AG09309 (cell line): ENCODE results near the gene UBE2QL1.

Experiments
- DNase-seq: peaks from one replicate; pipeline ENCODE4 v3.0.0-alpha.2; 2010; ENCODE audit warnings: low read depth
- H3K4me3 ChIP-seq: 2 replicates; pipeline ENCODE4 v1.5.1; 2011; ENCODE audit warnings: mild to moderate bottlenecking, low read depth, low read length, moderate library complexity; ENCODE audit not compliant: control insufficient read depth
- CTCF ChIP-seq: IDR thresholded peaks from 2 replicates; pipeline ENCODE4 v1.5.1; 2011; ENCODE audit warnings: mild to moderate bottlenecking, low read depth, low read length, inconsistent platforms; ENCODE audit not compliant: insufficient read depth, control insufficient read depth; ENCODE audit errors: missing control alignments

UBE2QL1 gene, protein sequence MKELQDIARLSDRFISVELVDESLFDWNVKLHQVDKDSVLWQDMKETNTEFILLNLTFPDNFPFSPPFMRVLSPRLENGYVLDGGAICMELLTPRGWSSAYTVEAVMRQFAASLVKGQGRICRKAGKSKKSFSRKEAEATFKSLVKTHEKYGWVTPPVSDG

GRCh38 chr5:6448622-6449464 lies at the start of gene UBE2QL1:
Gene UBE2QL1 (plus strand): TSS chr5:6448859. CDS start chr5:6448894, 35 bp downstream.
- TF ChIP-seq CTCF: no peak
- no peak for DNase-seq
- no peak within 1 kb of the TSS for H3K4me3 ChIP-seq

DNA sequence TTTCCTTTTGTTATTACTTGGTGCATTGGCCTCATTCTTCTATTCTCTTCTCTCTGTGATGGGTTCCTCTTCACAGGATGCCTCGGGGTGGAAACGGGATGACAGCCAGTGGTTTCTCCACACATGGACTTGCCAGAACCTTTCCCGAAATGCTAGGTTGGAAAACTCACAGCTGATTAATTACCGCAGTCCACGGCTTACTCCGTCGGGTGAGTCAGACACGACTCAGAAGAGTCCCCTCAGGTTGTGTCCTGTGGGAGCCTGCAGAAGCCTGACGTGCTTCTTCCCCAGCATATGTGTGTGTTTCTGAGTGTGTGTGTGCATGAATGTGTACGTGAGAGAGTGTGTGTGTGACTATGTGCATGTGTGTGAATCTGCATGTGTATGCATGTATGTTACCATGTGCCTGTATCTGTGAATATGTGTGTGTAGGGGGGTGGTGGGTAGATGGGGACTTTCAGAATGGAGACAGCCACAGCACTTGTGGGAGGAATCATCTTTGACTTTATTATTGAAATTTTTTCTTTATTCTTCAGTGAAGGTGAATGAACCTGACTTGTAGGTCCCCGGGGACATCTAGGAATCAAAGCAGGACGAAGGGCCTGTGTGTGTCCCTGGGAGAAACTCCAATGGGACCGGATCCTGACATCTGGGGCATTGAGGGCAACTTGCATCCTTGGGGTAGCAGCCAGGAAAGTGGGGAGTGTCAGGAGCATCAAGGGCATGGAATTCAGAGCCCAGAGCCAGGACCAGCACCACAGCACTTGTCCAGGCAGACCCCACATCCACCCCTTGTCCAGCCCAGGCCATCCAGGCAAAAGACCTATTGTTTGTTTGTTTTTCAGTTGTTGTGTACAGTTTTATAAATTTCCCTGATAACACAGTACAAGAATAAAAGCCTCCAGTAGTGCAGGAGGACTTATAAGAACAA lies 48.4 kb upstream of the UBE2QL1 start:
- no peak for TF ChIP-seq CTCF
- DNase-seq: peak; percentile 25

GRCh38 chr5:6401410-6401809 lies 47.2 kb upstream of the UBE2QL1 start:
- DNase-seq: no peak
- TF ChIP-seq CTCF: no peak

More for the DNA sequence above, 48.4 kb upstream of the UBE2QL1 start:
- H3K4me3 ChIP-seq: no peak overlapping the region

GRCh38 chr5:6402939-6403338 lies 45.7 kb upstream of the UBE2QL1 start:
- peak; percentile 20 for DNase-seq
- no peak overlapping the region for H3K4me3 ChIP-seq
- TF ChIP-seq CTCF: no peak

More at GRCh38 chr5:6401410-6401809, 47.2 kb upstream of the UBE2QL1 start:
- no peak overlapping the region for H3K4me3 ChIP-seq

- no peak for TF ChIP-seq CTCF
- no peak overlapping the region for H3K4me3 ChIP-seq
- DNase-seq: no peak
These were observed 45.2 kb upstream of the UBE2QL1 start for GRCh38 chr5:6403416-6403815.

DNA sequence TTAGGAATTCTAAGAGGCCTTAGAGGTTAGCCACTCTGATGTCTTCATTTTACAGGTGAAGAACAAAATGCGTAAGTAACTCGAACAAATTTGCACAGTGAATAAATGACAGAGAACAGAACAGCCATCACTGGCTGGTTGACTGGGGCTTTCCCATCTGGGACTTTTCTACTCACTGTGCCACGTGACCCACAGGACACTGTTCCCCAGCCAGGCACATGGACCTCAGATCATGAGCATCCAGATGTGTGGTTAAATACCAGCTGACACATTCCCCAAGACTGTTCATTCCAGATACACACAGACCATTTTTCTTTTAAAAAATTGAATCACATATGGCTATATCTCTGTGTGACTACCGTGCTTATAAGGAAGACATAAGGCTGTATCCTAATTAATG lies 44.5 kb upstream of the UBE2QL1 start:
- DNase-seq: peak; percentile 18
- no peak for TF ChIP-seq CTCF
- no peak overlapping the region for H3K4me3 ChIP-seq
